HUES48 (cell line): ENCODE results near the gene S100G.
"Not testable (repeated sequence)": the region's sequence is repeated elsewhere in the genome, so short reads cannot be mapped to it uniquely, and the experiment has no call there.

ENCODE experiments used
- H3K27ac ChIP-seq: one replicate; pipeline ENCODE4 v1.7.0; 2013; ENCODE audit warnings: low read depth, low read length, inconsistent platforms
- H3K27me3 ChIP-seq: 2 replicates; pipeline ENCODE4 v1.6.1; 2013; ENCODE audit warnings: mild to moderate bottlenecking, low read length; ENCODE audit not compliant: control insufficient read depth, insufficient read depth
- H3K36me3 ChIP-seq: 2 replicates; pipeline ENCODE4 v1.6.1; 2013; ENCODE audit warnings: low read length; ENCODE audit not compliant: control insufficient read depth, insufficient read depth
- H3K4me1 ChIP-seq: 2 replicates; pipeline ENCODE4 v1.6.1; 2013; ENCODE audit warnings: mild to moderate bottlenecking, low read length; ENCODE audit not compliant: control insufficient read depth, insufficient read depth
- H3K4me3 ChIP-seq: 2 replicates; pipeline ENCODE4 v1.5.1; 2013; ENCODE audit warnings: mild to moderate bottlenecking, low read depth, low read length
- H3K9ac ChIP-seq: 2 replicates; pipeline ENCODE4 v1.6.1; 2013; ENCODE audit warnings: mild to moderate bottlenecking, low read depth, low read length, moderate library complexity
- H3K9me3 ChIP-seq: 2 replicates; pipeline ENCODE4 v1.6.1; 2013; ENCODE audit warnings: low read length; ENCODE audit not compliant: control insufficient read depth, insufficient read depth

Gene S100G

GRCh38 chrX:16649858-16650257 lies at the start of gene S100G:
Gene S100G, plus strand, starts transcription at chrX:16650158. Its CDS starts 849 bp downstream, at chrX:16651007.
- Histone ChIP-seq H3K27ac (no peak within 1 kb of the TSS), H3K27me3 (no peaks in the 10 kb centered on the region), H3K4me3 (no peak within 1 kb of the TSS), H3K4me1 (peaks cover 11% of the 10 kb centered on the region), H3K36me3 (peaks cover 39% of the 10 kb centered on the region), H3K9ac (no peak within 1 kb of the TSS), H3K9me3 (0 out of 2 replicates have a peak, but pooled peaks cover 2% of the 10 kb centered on the region)

GRCh38 chrX:16601885-16602284 lies 48.1 kb upstream of the S100G start:
- Histone ChIP-seq H3K36me3 (peaks cover 25% of the 10 kb centered on the region), H3K9ac (no peak overlapping the region), H3K27ac (no peak overlapping the region), H3K27me3 (no peaks in the 10 kb centered on the region), H3K9me3 (no peaks in the 10 kb centered on the region), H3K4me3 (no peak overlapping the region), H3K4me1 (0 out of 2 replicates have a peak, but pooled peaks cover 10% of the 10 kb centered on the region)

GRCh38 chrX:16603235-16603634 lies 46.7 kb upstream of the S100G start:
- not testable (repeated sequence) for H3K4me1 ChIP-seq, H3K4me3 ChIP-seq, H3K9ac ChIP-seq, H3K27me3 ChIP-seq, H3K9me3 ChIP-seq, H3K27ac ChIP-seq
- peaks cover 34% of the 10 kb centered on the region for H3K36me3 ChIP-seq

- Histone ChIP-seq H3K27ac (no peak overlapping the region), H3K36me3 (peaks cover 40% of the 10 kb centered on the region), H3K4me3 (no peak overlapping the region), H3K4me1 (0 out of 2 replicates have a peak, but pooled peaks cover 10% of the 10 kb centered on the region), H3K27me3 (no peaks in the 10 kb centered on the region), H3K9me3 (no peaks in the 10 kb centered on the region), H3K9ac (no peak overlapping the region)
Measured at GRCh38 chrX:16603822-16604221, 46.1 kb upstream of the S100G start.

GRCh38 chrX:16604337-16604736 lies 45.6 kb upstream of the S100G start:
- H3K36me3 ChIP-seq, result peaks cover 44% of the 10 kb centered on the region
- H3K4me3 ChIP-seq, result no peak overlapping the region
- no peaks in the 10 kb centered on the region for H3K9me3 ChIP-seq
- no peak overlapping the region for H3K9ac ChIP-seq
- H3K27me3 ChIP-seq, result no peaks in the 10 kb centered on the region
- 0 out of 2 replicates have a peak, but pooled peaks cover 10% of the 10 kb centered on the region for H3K4me1 ChIP-seq
- H3K27ac ChIP-seq, result no peak overlapping the region

- no peak overlapping the region for H3K27ac ChIP-seq
- H3K9ac ChIP-seq, result no peak overlapping the region
- no peaks in the 10 kb centered on the region for H3K27me3 ChIP-seq
- H3K36me3 ChIP-seq, result peaks cover 61% of the 10 kb centered on the region
- H3K9me3 ChIP-seq, result no peaks in the 10 kb centered on the region
- H3K4me1 ChIP-seq, result 0 out of 2 replicates have a peak, but pooled peaks cover 5% of the 10 kb centered on the region
- no peak overlapping the region for H3K4me3 ChIP-seq
Measured at GRCh38 chrX:16606142-16606720, 43.7 kb upstream of the S100G start.

- no peak overlapping the region for H3K9ac ChIP-seq
- no peak overlapping the region for H3K4me3 ChIP-seq
- peaks cover 20% of the 10 kb centered on the region for H3K4me1 ChIP-seq
- no peaks in the 10 kb centered on the region for H3K9me3 ChIP-seq
- H3K27me3 ChIP-seq, result no peaks in the 10 kb centered on the region
- H3K36me3 ChIP-seq, result peaks cover 62% of the 10 kb centered on the region
- no peak overlapping the region for H3K27ac ChIP-seq
Measured at GRCh38 chrX:16610121-16610621, 39.8 kb upstream of the S100G start.

- not testable (repeated sequence) for H3K27me3 ChIP-seq, H3K9ac ChIP-seq, H3K4me3 ChIP-seq, H3K27ac ChIP-seq, H3K9me3 ChIP-seq
- Histone ChIP-seq H3K4me1 (peaks cover 20% of the 10 kb centered on the region), H3K36me3 (peaks cover 64% of the 10 kb centered on the region)
Measured at GRCh38 chrX:16610654-16611053, 39.3 kb upstream of the S100G start.

GRCh38 chrX:16612257-16612897 lies 37.6 kb upstream of the S100G start:
- peak overlapping the region; percentile 91 for H3K27ac ChIP-seq

GRCh38 chrX:16617382-16617781 lies 32.6 kb upstream of the S100G start:
- no peaks in the 10 kb centered on the region for H3K27me3 ChIP-seq

More at GRCh38 chrX:16612257-16612897, 37.6 kb upstream of the S100G start:
- Histone ChIP-seq H3K4me1 (peaks cover 20% of the 10 kb centered on the region), H3K9me3 (no peaks in the 10 kb centered on the region), H3K27me3 (no peaks in the 10 kb centered on the region), H3K4me3 (no peak overlapping the region), H3K36me3 (peaks cover 65% of the 10 kb centered on the region), H3K9ac (no peak overlapping the region)

GRCh38 chrX:16618422-16618821 lies 31.5 kb upstream of the S100G start:
- H3K36me3 ChIP-seq, result peaks cover 70% of the 10 kb centered on the region
- H3K27me3 ChIP-seq, result no peaks in the 10 kb centered on the region
- no peak overlapping the region for H3K27ac ChIP-seq

More at GRCh38 chrX:16617382-16617781, 32.6 kb upstream of the S100G start:
- Histone ChIP-seq H3K9me3 (no peaks in the 10 kb centered on the region), H3K36me3 (peaks cover 73% of the 10 kb centered on the region), H3K4me1 (peaks cover 11% of the 10 kb centered on the region), H3K9ac (no peak overlapping the region), H3K27ac (no peak overlapping the region), H3K4me3 (no peak overlapping the region)

More at GRCh38 chrX:16618422-16618821, 31.5 kb upstream of the S100G start:
- H3K4me3 ChIP-seq, result no peak overlapping the region
- no peak overlapping the region for H3K9ac ChIP-seq
- no peaks in the 10 kb centered on the region for H3K9me3 ChIP-seq
- peaks cover 2% of the 10 kb centered on the region; the same call in 1 of the 2 replicates for H3K4me1 ChIP-seq
